ENCODE results near the gene ZMYND8. TPM values are rescaled to one million over a fixed set of nuclear protein-coding genes. Genes with fewer than 3 reads are reported as not detected.
"Not testable (repeated sequence)": the region's sequence is repeated elsewhere in the genome, so short reads cannot be mapped to it uniquely, and the experiment has no call there.

ZMYND8 gene
- total RNA-seq: 45.7 TPM
- long read RNA-seq, full-length matches to known transcripts: 4 of 47 reads
- long read RNA-seq, partial matches to known transcripts: 19 of 47 reads
- long read RNA-seq, other reads (novel, unspliced or antisense): 24 of 47 reads

GRCh38 chr20:47356526-47357295 lies at the start of gene ZMYND8:
Gene ZMYND8 (minus strand): TSS chr20:47356699. CDS start chr20:47356670, 29 bp downstream.
- peak within 1 kb of the TSS; percentile 37 for H3K4me3 ChIP-seq
- intact Hi-C loops (cut with DNase I): loop anchor here (5.0 kb wide), 1 partner anchor 39 kb away; no protein-coding TSS in a partner anchor
- H3K4me1 ChIP-seq: peaks cover 100% of the 10 kb centered on the region
- DNase-seq (peak; percentile 92), ATAC-seq (peak; percentile 64)
- H3K9me3 ChIP-seq: no peaks in the 10 kb centered on the region
- H3K36me3 ChIP-seq: no peaks in the 10 kb centered on the region
- peak within 1 kb of the TSS; percentile 98 for H3K27ac ChIP-seq
- no peak for TF ChIP-seq CTCF (IDR thresholded peaks at IDR 0.05)
- no peaks in the 10 kb centered on the region for H3K27me3 ChIP-seq

- Histone ChIP-seq H3K36me3 (no peaks in the 10 kb centered on the region), H3K27ac (no peak overlapping the region), H3K4me3 (no peak overlapping the region), H3K4me1 (no peaks in the 10 kb centered on the region), H3K27me3 (no peaks in the 10 kb centered on the region), H3K9me3 (no peaks in the 10 kb centered on the region)
- TF ChIP-seq CTCF (IDR thresholded peaks at IDR 0.05): no peak
- intact Hi-C loops (cut with DNase I): no loop called here
- ATAC-seq (no peak), DNase-seq (no peak)
Observed at GRCh38 chr20:47405775-47406325, 49.4 kb upstream of the ZMYND8 start.

- no peak for TF ChIP-seq CTCF (IDR thresholded peaks at IDR 0.05)
- Histone ChIP-seq H3K9me3 (no peaks in the 10 kb centered on the region), H3K4me3 (no peak overlapping the region), H3K4me1 (no peaks in the 10 kb centered on the region), H3K27ac (no peak overlapping the region), H3K27me3 (no peaks in the 10 kb centered on the region), H3K36me3 (no peaks in the 10 kb centered on the region)
- no peak for ATAC-seq
- intact Hi-C loops (cut with DNase I): no loop called here
- DNase-seq: no peak
Observed at GRCh38 chr20:47400685-47401084, 44.2 kb upstream of the ZMYND8 start.

GRCh38 chr20:47397652-47398301 lies 41.3 kb upstream of the ZMYND8 start:
- Histone ChIP-seq H3K4me3 (no peak overlapping the region), H3K36me3 (no peaks in the 10 kb centered on the region), H3K9me3 (no peaks in the 10 kb centered on the region), H3K4me1 (no peaks in the 10 kb centered on the region), H3K27me3 (no peaks in the 10 kb centered on the region), H3K27ac (no peak overlapping the region)
- ATAC-seq (peak; percentile 43), DNase-seq (no peak)
- TF ChIP-seq CTCF (IDR thresholded peaks at IDR 0.05): no peak
- intact Hi-C loops (cut with DNase I): no loop called here

- DNase-seq: no peak
- no peak for ATAC-seq
- H3K27ac ChIP-seq: no peak overlapping the region
- no peaks in the 10 kb centered on the region for H3K36me3 ChIP-seq
- H3K9me3 ChIP-seq: no peaks in the 10 kb centered on the region
- TF ChIP-seq CTCF (IDR thresholded peaks at IDR 0.05): no peak
- H3K27me3 ChIP-seq: no peaks in the 10 kb centered on the region
- H3K4me1 ChIP-seq: no peaks in the 10 kb centered on the region
- intact Hi-C loops (cut with DNase I): no loop called here
- no peak overlapping the region for H3K4me3 ChIP-seq
Observed at GRCh38 chr20:47396762-47397476, 40.4 kb upstream of the ZMYND8 start.

- H3K9me3 ChIP-seq; H3K4me3 ChIP-seq; H3K36me3 ChIP-seq; H3K27me3 ChIP-seq; intact Hi-C loops (cut with DNase I); ATAC-seq; DNase-seq; H3K4me1 ChIP-seq; H3K27ac ChIP-seq: not testable (repeated sequence)
Observed at GRCh38 chr20:47393796-47394514, 37.5 kb upstream of the ZMYND8 start.
